Cardiac fibroblast (primary cell): Measurements from ENCODE around the gene PGLYRP1.

Source experiments
- DNase-seq, 2 donors: peaks; one replicate each; pipeline versions ENCODE4 v3.0.0 to v3.0.0-alpha.2; 2010; ENCODE audit warnings: low read depth in 2 of 2
- H3K4me3 ChIP-seq, 2 donors: replicated peaks in 1 of 2; 1 replicate in 1 of 2; 2 replicates in 1 of 2; pipeline ENCODE4 v1.5.1; 2011; ENCODE audit warnings: low read depth in 2 of 2, low read length in 2 of 2, mild to moderate bottlenecking in 2 of 2, moderate library complexity in 1 of 2
- TF ChIP-seq, protein P1 (sequence below): IDR thresholded peaks from one replicate; pipeline ENCODE4 v1.5.1; 2011; ENCODE audit warnings: low read depth, mild to moderate bottlenecking, low read length, inconsistent platforms

The PGLYRP1 gene

DNA sequence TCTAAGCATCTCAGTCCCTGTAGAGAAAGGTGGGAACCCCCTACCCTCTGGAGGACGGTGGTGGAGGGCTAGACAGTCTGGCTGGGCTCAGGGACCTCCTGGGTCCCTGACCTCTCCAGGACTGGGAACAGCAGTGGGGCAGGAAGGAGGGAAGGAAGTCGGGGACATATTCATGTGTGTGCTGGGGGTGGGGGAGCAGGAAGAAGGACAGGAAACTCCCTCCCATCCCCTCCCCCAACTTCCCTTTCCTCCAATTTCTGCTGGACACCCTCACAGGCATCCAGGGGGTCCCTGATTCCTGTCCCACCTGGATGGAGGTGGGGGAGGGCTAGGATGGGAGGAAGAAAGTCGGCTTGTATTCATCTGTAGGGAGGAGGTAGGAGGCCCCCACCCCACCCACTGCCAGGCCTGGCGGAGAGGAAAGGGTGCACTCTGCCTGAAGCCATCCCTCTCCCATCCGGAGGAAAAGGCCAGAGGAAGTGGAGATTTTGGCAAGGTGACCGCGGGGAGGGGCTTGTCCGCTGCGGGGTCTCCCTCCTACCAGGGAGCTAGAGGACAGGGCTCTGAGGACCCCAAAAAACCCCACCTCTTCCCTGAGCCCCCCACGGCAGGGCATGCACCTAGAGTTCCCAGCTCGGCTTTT lies 51.5 kb downstream of the PGLYRP1 start:
- no peak for DNase-seq
- TF ChIP-seq, protein P1, sequence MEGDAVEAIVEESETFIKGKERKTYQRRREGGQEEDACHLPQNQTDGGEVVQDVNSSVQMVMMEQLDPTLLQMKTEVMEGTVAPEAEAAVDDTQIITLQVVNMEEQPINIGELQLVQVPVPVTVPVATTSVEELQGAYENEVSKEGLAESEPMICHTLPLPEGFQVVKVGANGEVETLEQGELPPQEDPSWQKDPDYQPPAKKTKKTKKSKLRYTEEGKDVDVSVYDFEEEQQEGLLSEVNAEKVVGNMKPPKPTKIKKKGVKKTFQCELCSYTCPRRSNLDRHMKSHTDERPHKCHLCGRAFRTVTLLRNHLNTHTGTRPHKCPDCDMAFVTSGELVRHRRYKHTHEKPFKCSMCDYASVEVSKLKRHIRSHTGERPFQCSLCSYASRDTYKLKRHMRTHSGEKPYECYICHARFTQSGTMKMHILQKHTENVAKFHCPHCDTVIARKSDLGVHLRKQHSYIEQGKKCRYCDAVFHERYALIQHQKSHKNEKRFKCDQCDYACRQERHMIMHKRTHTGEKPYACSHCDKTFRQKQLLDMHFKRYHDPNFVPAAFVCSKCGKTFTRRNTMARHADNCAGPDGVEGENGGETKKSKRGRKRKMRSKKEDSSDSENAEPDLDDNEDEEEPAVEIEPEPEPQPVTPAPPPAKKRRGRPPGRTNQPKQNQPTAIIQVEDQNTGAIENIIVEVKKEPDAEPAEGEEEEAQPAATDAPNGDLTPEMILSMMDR: no peak
- no peak overlapping the region for H3K4me3 ChIP-seq

- no peak for DNase-seq
- TF ChIP-seq, protein P1: no peak
- no peak overlapping the region for H3K4me3 ChIP-seq
These were observed 53.2 kb downstream of the PGLYRP1 start for GRCh38 chr19:45969676-45970075.
